OCI-LY1 (cell line): ENCODE results near the gene PRKCA.

Experiments
- EZH2 ChIP-seq: fragments of 200-600 bp; sonication (generic), shearing (Covaris generic); IDR thresholded peaks from 2 replicates; pipeline ENCODE4 v1.8.0; 2017; ENCODE audit warnings: borderline replicate concordance, mixed run types, mild to moderate bottlenecking, antibody characterized with exemption, low read length, moderate library complexity, mixed read lengths
- TF ChIP-seq, protein P1 (sequence below): fragments of 200-600 bp; sonication (generic), shearing (Covaris generic); IDR thresholded peaks from 2 replicates; pipeline ENCODE4 v1.5.1; 2017; ENCODE audit warnings: mild to moderate bottlenecking, antibody characterized with exemption, low read length, moderate library complexity, mixed read lengths

DNA sequence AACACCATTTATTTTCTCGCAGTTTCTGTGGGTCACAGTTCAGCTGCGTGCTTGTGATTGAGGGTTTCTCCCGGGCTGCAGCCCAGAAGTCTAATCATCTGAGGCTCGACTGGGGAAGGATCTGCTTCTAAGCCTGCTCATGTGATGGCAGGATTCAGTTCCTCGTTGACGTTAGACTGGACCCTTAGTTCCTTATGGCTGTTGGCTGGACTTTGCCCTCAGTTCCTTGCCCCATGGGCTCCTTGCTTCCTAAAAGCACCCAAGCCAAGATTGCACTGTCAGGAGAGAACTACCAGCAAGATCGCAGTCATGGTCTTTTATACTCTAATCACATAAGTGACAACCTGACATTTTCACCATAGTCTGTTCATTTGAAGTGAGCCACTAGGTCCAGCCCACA, 250.0 kb downstream of the PRKCA start:
- TF ChIP-seq, protein P1, sequence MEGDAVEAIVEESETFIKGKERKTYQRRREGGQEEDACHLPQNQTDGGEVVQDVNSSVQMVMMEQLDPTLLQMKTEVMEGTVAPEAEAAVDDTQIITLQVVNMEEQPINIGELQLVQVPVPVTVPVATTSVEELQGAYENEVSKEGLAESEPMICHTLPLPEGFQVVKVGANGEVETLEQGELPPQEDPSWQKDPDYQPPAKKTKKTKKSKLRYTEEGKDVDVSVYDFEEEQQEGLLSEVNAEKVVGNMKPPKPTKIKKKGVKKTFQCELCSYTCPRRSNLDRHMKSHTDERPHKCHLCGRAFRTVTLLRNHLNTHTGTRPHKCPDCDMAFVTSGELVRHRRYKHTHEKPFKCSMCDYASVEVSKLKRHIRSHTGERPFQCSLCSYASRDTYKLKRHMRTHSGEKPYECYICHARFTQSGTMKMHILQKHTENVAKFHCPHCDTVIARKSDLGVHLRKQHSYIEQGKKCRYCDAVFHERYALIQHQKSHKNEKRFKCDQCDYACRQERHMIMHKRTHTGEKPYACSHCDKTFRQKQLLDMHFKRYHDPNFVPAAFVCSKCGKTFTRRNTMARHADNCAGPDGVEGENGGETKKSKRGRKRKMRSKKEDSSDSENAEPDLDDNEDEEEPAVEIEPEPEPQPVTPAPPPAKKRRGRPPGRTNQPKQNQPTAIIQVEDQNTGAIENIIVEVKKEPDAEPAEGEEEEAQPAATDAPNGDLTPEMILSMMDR = no peak
- no peak for TF ChIP-seq EZH2
